Astrocyte of the cerebellum (primary cell): ENCODE data around the gene ANXA6.

Experiments used
- DNase-seq: peaks from one replicate; pipeline ENCODE4 v3.0.0-alpha.2; 2011; ENCODE audit warnings: low read depth
- H3K4me3 ChIP-seq: 2 replicates; pipeline ENCODE4 v1.5.1; 2011; ENCODE audit warnings: mild to moderate bottlenecking, low read depth, low read length, moderate library complexity
- CTCF ChIP-seq: IDR thresholded peaks from 2 replicates; pipeline ENCODE4 v1.5.1; 2012; ENCODE audit warnings: low read length, low read depth, moderate library complexity, mild to moderate bottlenecking; ENCODE audit errors: missing control alignments
- in situ Hi-C: cut with HindIII; loops from 2 replicates; pipeline ENCODE4 v1.10.0; 2017; ENCODE audit warnings: low sequenced_read_pairs

ANXA6 gene

DNA sequence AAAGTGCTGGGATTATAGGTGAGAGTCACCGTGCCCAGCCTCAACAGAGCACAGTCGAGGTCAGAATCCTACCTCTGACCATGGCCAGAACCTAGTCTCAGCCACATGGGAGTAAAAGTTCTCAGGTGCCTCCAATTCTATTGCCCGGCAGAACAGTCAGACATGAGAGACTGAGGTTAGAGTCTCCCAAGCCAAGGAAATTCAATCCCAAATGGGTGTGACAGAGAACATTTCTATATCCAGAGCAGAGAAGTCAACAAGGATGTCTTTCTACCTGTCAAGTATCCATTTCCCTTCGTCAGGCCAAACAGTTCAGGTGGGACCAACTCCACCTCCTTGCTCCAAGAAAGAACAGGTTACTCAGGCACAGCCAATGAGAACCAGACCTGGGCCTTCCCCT, 10.5 kb downstream of the ANXA6 start:
- in situ Hi-C loops = no loop called here
- no peak for TF ChIP-seq CTCF
- DNase-seq = no peak
- H3K4me3 ChIP-seq = no peak overlapping the region

GRCh38 chr5:151146061-151146460, 11.5 kb downstream of the ANXA6 start:
- TF ChIP-seq CTCF = no peak
- in situ Hi-C loops = no loop called here
- no peak overlapping the region for H3K4me3 ChIP-seq
- DNase-seq = no peak

GRCh38 chr5:151144922-151145321, 12.7 kb downstream of the ANXA6 start:
- TF ChIP-seq CTCF = no peak
- in situ Hi-C loops = no loop called here
- no peak overlapping the region for H3K4me3 ChIP-seq
- DNase-seq = no peak

DNA sequence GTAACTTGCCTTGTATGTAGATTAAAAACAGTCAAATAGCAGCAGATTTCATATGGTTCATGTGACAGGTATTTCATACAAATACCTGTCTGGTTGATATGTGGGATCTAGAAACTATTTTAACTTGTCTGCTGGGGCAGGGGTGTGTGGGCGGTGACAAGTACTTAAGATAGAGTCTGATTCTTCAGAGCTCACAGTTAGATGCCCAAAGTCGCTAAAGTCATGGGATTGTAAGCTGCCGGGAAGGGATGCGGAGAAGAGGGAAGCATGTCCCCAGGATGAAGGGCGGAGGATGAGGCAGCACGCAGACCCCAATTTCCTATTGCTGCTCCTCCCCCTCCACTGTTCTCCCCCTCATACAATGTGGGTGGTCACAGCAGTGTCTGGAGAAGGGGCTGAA, 13.3 kb downstream of the ANXA6 start:
- no peak for TF ChIP-seq CTCF
- H3K4me3 ChIP-seq = no peak overlapping the region
- in situ Hi-C loops = no loop called here
- DNase-seq = no peak

GRCh38 chr5:151143645-151144044, 13.9 kb downstream of the ANXA6 start:
- no peak for TF ChIP-seq CTCF

GRCh38 chr5:151142933-151143332, 14.6 kb downstream of the ANXA6 start:
- in situ Hi-C loops = no loop called here
- TF ChIP-seq CTCF = no peak
- no peak for DNase-seq
- no peak overlapping the region for H3K4me3 ChIP-seq

More at GRCh38 chr5:151143645-151144044, 13.9 kb downstream of the ANXA6 start:
- no peak overlapping the region for H3K4me3 ChIP-seq
- in situ Hi-C loops = no loop called here
- DNase-seq = no peak

DNA sequence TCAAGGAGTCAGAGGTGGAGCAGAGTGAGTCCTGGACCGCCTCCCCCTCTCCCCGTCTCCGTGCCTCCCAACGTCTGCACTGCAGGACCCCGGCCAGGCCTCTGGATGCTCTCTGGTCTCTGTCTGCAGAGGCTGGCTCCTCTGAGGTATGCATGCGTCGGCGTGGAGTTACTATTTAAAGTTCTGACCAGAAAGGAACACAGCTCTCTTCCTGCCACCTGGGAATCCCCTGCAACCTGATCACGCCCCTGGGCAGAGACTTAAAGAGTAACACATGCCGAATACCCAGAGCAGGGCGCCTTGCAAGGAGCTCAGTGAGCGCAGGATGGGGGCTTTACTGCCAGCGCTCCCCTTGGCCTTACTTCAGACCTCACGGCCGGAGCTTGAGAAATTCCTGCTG, 16.0 kb downstream of the ANXA6 start:
- in situ Hi-C loops = no loop called here
- TF ChIP-seq CTCF = no peak
- DNase-seq = no peak
- no peak overlapping the region for H3K4me3 ChIP-seq
